IgD-negative memory B cell (primary cell): ENCODE results near the gene ARID3B. TPM values are rescaled to one million over a fixed set of nuclear protein-coding genes. Genes with fewer than 3 reads are reported as not detected.
A peak's percentile ranks its signal among the peaks of the same experiment; 100 is the strongest.
"Not testable (repeated sequence)": the region's sequence is repeated elsewhere in the genome, so short reads cannot be mapped to it uniquely, and the experiment has no call there.

Experiments used
- H3K27ac Mint-ChIP-seq, 3 donors: one replicate each; pipeline ENCODE4 v1.8.0; 2020 to 2022; ENCODE audit warnings: mild to moderate bottlenecking in 3 of 3, mixed read lengths in 3 of 3, moderate library complexity in 1 of 3
- H3K27me3 Mint-ChIP-seq: one replicate; pipeline ENCODE4 v1.8.0; 2021; ENCODE audit warnings: mixed read lengths
- H3K36me3 Mint-ChIP-seq: one replicate; pipeline ENCODE4 v1.8.0; 2020; ENCODE audit warnings: mild to moderate bottlenecking, mixed read lengths
- H3K4me1 Mint-ChIP-seq, 3 donors: one replicate each; pipeline ENCODE4 v1.8.0; 2020 to 2022; ENCODE audit warnings: mixed read lengths in 3 of 3, mild to moderate bottlenecking in 1 of 3
- H3K4me3 Mint-ChIP-seq, 4 donors: one replicate each; pipeline ENCODE4 v1.8.0; 2020 to 2022; ENCODE audit warnings: mild to moderate bottlenecking in 4 of 4, mixed read lengths in 4 of 4, moderate library complexity in 3 of 4
- H3K9me3 Mint-ChIP-seq, 3 donors: one replicate each; pipeline ENCODE4 v1.8.0; 2020 to 2021; ENCODE audit warnings: mixed read lengths in 3 of 3, mild to moderate bottlenecking in 1 of 3
- polyA plus RNA-seq: library from polyadenylated mRNA; unstranded; fragments of 300-500 nt; fragmentation: Illumina TruSeq; gene quantifications from one replicate; pipeline ENCODE4 v1.2.3, GENCODE V29; 2021

The ARID3B gene
- polyA plus RNA-seq, 1 donor from 2014 or later = 14.4 TPM

DNA sequence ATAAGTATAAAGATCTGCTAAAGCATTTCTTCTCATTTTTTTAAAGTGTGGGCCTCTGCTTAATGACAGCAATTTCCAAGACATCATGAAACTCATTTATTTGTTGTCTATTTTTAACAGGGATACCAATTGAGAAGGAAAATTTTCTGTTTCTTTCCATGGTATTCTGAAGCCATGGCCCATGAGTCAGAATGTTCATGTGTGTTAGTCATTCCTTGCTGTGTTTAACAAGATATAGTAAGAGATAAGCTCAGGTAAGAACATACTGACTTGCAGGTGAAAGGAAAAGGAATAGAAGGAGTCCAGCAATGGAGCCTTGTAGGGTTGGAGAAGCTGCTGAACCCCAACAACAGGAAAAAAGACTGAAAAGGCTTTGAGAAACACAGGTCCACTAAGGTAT lies 17.0 kb upstream of the ARID3B start:
- Mint-ChIP-seq H3K4me1 (no peaks in the 10 kb centered on the region), H3K27me3 (no peaks in the 10 kb centered on the region), H3K36me3 (no peaks in the 10 kb centered on the region), H3K4me3 (no peak overlapping the region), H3K27ac (no peak overlapping the region), H3K9me3 (no peaks in the 10 kb centered on the region)

DNA sequence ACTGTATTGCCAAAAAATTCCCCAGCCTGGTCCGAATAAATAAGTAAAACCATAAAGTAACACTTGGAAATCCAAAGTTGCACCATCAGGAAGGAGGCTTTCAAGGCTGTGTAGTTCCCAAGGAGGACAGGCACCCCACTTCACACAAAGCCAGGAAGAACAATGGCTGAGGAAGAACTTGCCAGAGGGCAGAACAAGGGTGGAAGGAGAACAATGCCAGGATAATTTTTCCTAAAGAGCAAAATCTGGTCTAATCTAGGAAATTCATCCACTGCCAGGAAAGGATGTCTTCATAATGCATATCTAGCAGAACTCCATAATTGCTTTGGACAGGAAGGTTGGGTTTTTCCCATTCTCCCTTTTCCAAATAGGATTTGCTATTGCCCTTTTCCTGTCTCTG lies 15.7 kb upstream of the ARID3B start:
- Mint-ChIP-seq H3K36me3 (no peaks in the 10 kb centered on the region), H3K4me1 (no peaks in the 10 kb centered on the region), H3K27ac (no peak overlapping the region), H3K27me3 (no peaks in the 10 kb centered on the region), H3K9me3 (no peaks in the 10 kb centered on the region), H3K4me3 (no peak overlapping the region)

DNA sequence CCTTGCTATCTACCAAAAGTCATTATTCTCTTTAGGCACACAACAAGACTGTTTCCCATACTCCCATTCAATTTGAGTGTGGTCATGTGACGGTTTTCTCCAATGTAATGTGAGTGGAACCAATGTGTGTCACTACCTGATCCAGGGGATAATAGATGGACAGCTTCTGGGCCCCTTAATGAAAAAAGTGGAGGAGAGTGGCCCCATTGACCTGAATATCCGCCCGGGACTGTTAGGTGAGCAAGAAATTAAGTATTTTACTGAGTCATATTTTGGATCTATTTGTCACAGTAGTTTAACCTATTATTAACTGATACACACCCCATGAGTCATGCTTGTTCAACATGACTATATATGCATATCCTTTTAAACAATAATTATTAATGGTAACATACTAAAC lies 15.1 kb upstream of the ARID3B start:
- Mint-ChIP-seq H3K27ac (no peak overlapping the region), H3K36me3 (no peaks in the 10 kb centered on the region), H3K27me3 (no peaks in the 10 kb centered on the region), H3K4me3 (no peak overlapping the region), H3K9me3 (no peaks in the 10 kb centered on the region), H3K4me1 (no peaks in the 10 kb centered on the region)

DNA sequence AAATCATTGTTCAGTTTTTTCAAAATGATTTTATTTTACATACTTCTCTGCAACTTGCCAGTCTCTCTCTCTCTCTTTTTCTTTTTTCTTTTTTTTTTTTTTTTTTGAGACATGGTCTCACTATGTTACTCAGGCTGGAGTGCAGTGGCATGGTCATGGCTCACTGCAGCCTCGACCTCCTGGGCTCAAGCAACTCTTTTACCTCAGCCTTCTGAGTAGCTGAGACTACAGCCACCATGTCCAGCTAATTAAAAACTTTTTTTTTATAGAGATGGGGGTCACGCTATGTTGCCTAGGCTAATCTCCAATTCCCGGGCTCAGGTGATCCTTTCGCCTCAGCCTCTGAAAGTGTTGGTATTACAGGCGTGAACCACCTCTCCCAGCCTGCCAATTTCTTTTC lies 12.1 kb upstream of the ARID3B start:
- no peaks in the 10 kb centered on the region for H3K9me3 Mint-ChIP-seq
- H3K27me3 Mint-ChIP-seq = no peaks in the 10 kb centered on the region
- no peak overlapping the region for H3K27ac Mint-ChIP-seq
- no peak overlapping the region for H3K4me3 Mint-ChIP-seq
- no peaks in the 10 kb centered on the region for H3K36me3 Mint-ChIP-seq
- no peaks in the 10 kb centered on the region for H3K4me1 Mint-ChIP-seq

DNA sequence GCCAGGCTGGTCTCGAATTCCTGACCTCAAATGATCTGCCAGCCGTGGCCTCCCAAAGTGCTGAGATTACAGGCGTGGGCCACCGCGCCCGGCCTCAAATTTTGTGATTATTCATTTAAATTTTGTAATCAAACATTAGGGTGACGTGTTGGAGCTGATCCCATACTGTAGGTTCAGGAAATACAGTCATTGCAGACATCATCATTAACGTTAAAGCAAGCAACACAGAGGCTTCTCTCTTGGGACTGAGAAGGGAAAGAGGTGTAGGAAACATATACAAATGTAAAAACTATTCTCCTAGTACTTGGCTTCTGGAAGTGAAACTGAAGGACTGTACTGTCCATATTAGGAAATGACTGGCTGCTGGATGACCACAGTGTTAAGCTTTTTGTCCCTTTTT lies 11.1 kb upstream of the ARID3B start:
- Mint-ChIP-seq H3K27me3 (no peaks in the 10 kb centered on the region), H3K27ac (no peak overlapping the region), H3K4me3 (no peak overlapping the region), H3K36me3 (no peaks in the 10 kb centered on the region), H3K4me1 (no peaks in the 10 kb centered on the region), H3K9me3 (no peaks in the 10 kb centered on the region)

DNA sequence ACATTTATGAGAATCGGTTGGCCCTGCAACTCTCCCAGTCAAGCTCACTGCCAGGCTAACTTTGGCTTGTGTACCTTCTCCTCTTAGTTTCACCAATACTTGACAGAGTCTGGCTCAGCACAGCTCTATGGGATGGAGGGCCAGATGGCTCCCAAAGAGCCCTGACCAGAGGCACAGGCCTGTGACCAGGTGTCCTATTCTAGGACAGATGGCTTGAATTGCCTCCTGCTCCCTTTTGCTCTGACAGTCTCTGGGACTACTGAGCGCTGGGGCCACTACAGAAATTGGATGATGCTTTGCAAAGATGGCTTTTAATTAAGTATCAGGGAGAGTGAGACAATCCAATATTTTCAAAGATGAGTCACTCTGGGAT lies 10.3 kb upstream of the ARID3B start:
- H3K27me3 Mint-ChIP-seq = no peaks in the 10 kb centered on the region
- no peaks in the 10 kb centered on the region for H3K36me3 Mint-ChIP-seq
- no peak overlapping the region for H3K4me3 Mint-ChIP-seq
- no peak overlapping the region for H3K27ac Mint-ChIP-seq
- H3K9me3 Mint-ChIP-seq = no peaks in the 10 kb centered on the region
- H3K4me1 Mint-ChIP-seq = peaks cover 0 to 2% (median 0%) of the 10 kb centered on the region in 3 donors

DNA sequence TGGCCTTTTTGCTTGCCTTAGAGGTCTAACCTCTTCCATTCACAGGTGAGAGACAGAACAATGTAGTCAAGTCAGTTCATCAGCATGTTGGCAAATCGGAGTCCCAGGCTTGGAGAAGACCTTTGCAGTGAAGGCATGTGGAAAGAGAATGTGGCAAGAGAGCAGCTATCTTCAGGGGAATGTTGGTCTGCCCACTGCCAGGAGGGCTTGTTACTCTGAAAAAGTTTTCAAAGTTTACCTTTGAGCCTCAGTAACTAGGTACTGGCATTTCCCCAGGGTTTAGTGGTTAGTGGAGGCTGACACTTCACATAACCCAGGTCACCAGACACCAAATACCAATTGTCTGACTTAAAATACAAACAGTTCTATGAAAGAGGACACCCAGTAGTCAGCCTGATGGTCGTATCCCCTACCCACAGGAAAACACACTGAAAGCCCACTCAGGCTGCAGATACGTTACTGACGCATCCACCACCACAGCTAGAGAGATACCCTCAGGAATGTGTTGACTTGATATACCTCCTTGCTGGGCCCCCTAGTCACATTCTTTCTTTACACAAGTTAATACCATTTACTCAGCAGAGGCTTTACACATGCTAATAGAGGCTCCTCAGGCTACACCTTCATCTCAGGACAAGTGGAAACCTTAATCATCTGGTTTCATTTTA lies 9.7 kb upstream of the ARID3B start:
- Mint-ChIP-seq H3K36me3 (no peaks in the 10 kb centered on the region), H3K27me3 (no peaks in the 10 kb centered on the region), H3K9me3 (no peaks in the 10 kb centered on the region), H3K4me3 (no peak overlapping the region), H3K4me1 (peaks cover 0 to 4% (median 0%) of the 10 kb centered on the region in 3 donors), H3K27ac (no peak overlapping the region)

DNA sequence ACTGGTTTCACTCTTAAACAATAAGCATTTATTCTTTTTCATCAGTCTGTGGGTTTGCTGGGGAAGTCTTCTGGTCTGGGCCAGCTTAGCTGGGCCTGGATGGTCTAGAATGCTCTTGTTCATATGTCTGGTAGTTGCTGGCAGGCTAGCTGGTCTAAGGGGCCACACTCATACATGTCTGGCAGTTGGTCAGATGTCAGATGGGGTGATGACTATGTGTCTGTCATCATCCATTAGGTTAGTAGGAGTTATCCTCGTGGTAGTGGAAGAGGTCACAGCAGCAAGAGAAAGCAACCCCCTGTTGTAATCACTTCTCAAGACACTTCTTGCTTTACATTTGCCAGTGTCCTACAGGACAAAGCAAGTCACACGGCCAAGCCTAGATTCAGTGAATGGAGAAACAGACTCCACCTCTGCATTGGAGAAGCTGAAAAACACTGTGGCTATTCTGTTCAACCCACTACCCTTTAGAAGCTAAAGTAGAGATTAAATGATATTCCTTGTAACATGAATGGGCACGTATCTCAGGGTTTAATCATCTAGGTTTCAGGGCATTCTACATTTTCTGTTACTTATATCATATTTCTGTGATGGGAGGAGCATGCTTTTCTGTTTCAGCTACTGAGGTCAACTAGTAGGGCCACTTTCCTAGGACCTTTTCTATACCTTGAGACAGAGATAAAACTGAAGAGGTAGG lies 5.5 kb upstream of the ARID3B start:
- Mint-ChIP-seq H3K9me3 (no peaks in the 10 kb centered on the region), H3K36me3 (peaks cover 2% of the 10 kb centered on the region), H3K27ac (peak overlapping the region in 2 of 3 donors; percentile 23 to 25), H3K27me3 (no peaks in the 10 kb centered on the region), H3K4me3 (peak overlapping the region in 2 of 4 donors; percentile 5 to 78), H3K4me1 (peaks cover 6 to 10% (median 9%) of the 10 kb centered on the region in 3 donors)

DNA sequence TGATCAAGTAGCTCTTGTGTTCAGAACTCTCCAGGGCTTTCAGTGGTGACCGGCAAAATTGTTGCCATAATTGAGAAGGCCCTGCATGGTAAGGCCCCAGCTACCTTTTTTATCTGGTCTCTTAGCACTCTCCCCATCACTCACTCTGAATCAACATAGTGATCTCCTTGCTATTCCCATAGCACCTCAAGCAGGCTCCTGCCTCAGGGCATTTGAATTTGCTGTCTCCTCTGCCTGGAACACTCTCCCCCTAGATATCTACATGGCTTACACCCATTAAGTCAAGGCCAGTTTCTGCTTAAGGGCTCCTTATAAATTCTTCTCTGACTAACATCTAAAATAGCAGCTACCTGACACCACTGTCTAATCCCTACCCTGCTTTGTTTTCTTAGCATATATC lies 3.3 kb upstream of the ARID3B start:
- no peaks in the 10 kb centered on the region for H3K27me3 Mint-ChIP-seq
- H3K9me3 Mint-ChIP-seq = no peaks in the 10 kb centered on the region
- peak overlapping the region in 1 of 3 donors; percentile 15 for H3K27ac Mint-ChIP-seq
- H3K4me1 Mint-ChIP-seq = peaks cover 17 to 26% (median 22%) of the 10 kb centered on the region in 3 donors
- H3K4me3 Mint-ChIP-seq = peak overlapping the region in 1 of 4 donors; percentile 76
- peaks cover 2% of the 10 kb centered on the region for H3K36me3 Mint-ChIP-seq

DNA sequence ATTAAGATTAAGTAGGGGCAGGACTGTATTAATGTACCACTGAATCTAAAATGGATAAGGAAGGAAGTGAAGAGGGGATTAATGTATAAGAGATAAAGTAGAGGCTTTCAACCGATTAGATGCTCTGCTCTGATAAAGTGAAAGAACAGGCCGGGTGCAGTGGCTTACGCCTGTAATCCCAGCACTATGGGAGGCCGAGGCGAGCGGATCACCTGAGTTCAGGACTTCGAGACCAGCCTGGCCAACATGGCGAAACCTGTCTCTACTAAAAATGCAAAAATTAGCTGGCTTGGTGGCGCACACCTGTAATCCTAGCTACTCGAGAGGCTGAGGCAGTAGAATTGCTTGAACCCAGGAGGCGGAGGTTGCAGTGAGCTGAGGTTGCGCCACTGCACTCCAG lies 1.5 kb upstream of the ARID3B start:
- peaks cover 29 to 36% (median 34%) of the 10 kb centered on the region in 3 donors for H3K4me1 Mint-ChIP-seq
- H3K36me3 Mint-ChIP-seq, H3K9me3 Mint-ChIP-seq, H3K27me3 Mint-ChIP-seq: not testable (repeated sequence)
- peak overlapping the region; percentile 42 to 74 (median 64) for H3K4me3 Mint-ChIP-seq
- peak overlapping the region in 1 of 3 donors; percentile 40 for H3K27ac Mint-ChIP-seq

DNA sequence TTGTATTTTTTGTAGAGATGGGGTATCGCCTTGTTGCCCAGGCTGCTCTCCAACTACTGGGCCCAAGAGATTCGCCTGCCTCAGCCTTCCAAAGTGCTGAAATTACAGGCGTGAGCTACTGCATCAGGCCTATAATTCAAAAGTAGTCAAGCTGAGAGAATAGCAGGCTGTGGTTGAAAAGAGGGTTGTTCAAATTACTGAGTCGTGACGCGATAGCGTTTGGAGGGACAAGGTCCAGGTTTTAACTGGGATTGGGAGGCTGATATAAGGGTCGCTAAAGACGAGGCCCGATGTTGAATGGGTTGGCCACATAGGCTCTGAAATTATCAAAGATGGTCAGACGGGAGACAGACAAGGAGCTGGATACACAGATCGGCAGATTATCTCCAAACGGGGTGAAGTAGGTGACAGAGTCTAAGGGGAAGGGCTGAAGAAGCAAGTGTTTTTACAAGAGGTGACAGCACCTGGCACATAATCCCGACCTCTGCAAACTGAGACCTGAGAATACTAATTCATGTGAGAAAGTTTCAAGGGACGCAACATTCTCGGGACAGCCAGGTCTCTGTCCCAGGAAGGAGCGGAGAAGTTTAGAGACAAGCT lies 759 bp upstream of the ARID3B start:
- Mint-ChIP-seq H3K9me3 (no peaks in the 10 kb centered on the region), H3K27ac (peak overlapping the region; percentile 84 to 97 (median 95)), H3K4me3 (peak overlapping the region; percentile 98 to 100 (median 98)), H3K27me3 (no peaks in the 10 kb centered on the region), H3K36me3 (peaks cover 2% of the 10 kb centered on the region), H3K4me1 (peaks cover 33 to 39% (median 35%) of the 10 kb centered on the region in 3 donors)

DNA sequence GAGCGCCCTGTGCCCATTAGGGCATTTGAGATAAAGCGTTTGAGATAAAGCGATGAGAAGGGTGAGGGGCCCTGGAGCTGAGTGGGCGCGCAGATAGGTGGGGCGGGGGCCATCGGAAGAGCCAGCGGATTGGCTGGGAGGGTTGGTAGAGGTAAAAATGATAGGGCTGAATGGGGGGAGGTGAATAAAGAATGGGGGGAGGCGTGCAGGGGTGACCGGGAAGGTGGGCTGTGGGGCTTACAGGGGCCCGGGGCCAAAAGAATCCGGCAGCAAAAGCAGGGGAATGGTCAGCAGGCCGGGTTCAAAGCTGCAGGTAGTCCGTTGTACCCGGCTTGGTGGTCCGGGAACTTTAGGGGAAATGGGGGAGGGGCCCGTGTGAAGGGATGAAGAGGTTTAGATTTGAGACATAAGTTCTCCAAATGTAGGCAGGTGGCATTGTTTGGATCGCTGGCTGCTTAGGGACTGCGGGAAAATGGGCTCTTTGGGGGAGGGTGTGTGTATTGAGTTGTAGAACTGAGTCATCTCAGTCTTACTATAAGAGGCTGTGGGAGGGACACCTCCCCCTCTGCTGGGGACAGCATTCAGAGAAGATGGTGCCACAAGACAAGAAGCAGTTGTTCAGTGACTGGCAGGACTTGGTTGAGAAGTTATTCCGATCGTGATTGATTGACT lies 610 bp downstream of the ARID3B start:
- Mint-ChIP-seq H3K27me3 (no peaks in the 10 kb centered on the region), H3K4me1 (peaks cover 43 to 49% (median 49%) of the 10 kb centered on the region in 3 donors), H3K27ac (peak overlapping the region; percentile 84 to 95 (median 88)), H3K36me3 (peaks cover 2% of the 10 kb centered on the region), H3K4me3 (peak overlapping the region; percentile 93 to 99 (median 98)), H3K9me3 (no peaks in the 10 kb centered on the region)

DNA sequence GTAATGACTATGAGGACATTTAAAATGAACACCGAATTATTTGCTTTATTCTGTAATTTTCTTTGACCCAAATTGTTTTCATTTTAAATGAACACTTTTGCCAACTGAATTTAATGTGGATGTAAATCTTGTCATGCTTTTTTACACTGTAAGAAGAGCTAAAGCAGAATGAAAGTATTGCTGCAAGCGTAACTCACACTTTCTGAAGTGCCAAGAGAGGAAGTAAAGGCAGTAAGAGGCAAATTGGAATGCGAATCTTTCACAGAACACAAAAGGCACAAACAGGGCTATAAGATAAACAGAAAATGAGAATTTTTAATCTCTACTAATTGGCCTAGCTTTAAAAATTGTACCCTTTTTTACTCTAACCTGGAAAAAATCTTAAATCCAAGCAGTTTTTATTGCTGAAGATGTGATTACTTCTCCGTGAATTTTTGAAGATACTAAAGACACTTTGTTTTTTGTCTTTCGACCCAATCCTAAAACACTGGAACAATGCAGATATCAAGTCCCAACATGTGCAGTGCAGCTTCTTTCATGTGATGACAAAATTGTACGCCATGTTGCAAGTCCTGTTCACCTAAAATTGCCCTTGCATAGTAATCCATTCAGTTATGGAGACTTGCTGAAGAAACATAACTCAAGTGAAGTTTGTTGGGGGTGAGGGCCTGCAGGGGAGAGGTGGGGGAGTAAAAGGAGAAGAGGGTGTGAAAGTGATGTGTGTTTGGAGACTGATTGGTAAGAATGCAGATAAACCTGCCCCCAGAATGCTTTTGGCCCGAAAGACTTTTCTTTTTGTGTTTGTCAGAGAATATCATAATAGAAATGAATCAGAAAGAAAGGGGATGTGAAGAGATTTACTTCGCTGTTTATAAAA lies 1.4 kb downstream of the ARID3B start:
- no peaks in the 10 kb centered on the region for H3K9me3 Mint-ChIP-seq
- no peaks in the 10 kb centered on the region for H3K27me3 Mint-ChIP-seq
- H3K27ac Mint-ChIP-seq = peak overlapping the region; percentile 84 to 95 (median 88)
- peaks cover 43 to 51% (median 49%) of the 10 kb centered on the region in 3 donors for H3K4me1 Mint-ChIP-seq
- H3K4me3 Mint-ChIP-seq = peak overlapping the region; percentile 93 to 99 (median 98)
- H3K36me3 Mint-ChIP-seq = peaks cover 1% of the 10 kb centered on the region

DNA sequence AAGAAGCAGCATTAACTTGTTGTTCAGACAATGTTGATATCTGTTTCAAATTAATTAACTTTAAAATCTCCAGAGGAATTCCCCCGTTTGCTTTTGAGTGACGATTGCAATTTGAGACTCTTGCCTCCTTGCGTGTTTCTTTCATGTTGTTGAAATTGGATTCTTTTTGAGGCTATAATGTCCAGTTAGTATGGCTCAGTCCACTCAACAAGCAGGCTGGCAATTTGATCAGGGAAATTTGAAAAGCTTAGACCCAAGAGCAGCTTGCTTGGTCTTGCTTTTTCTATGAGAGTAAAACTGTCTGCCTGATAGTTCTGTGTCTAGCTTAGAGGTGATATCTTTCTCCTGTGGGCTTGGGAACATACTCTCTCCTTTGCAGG lies 2.0 kb downstream of the ARID3B start:
- Mint-ChIP-seq H3K4me1 (peaks cover 43 to 53% (median 52%) of the 10 kb centered on the region in 3 donors), H3K36me3 (no peaks in the 10 kb centered on the region), H3K4me3 (peak overlapping the region; percentile 93 to 99 (median 98)), H3K27ac (peak overlapping the region in 2 of 3 donors; percentile 6 to 95), H3K9me3 (no peaks in the 10 kb centered on the region), H3K27me3 (no peaks in the 10 kb centered on the region)
